B cell (primary cell): ENCODE results near the gene TMOD3. TPM values are rescaled to one million over a fixed set of nuclear protein-coding genes. Genes with fewer than 3 reads are reported as not detected.

Experiments used
- ATAC-seq: fragments of 200-7000 bp; cut with Tn5 transposase; one replicate; pipeline ENCODE4 v1.10.0; 2021; ENCODE audit warnings: low read depth, mild to moderate bottlenecking, moderate number of reproducible peaks, moderate library complexity
- CTCF ChIA-PET: fragments of 350-600 bp; sonication (Branson Sonifier 250); formaldehyde crosslinking; loops from one replicate; lab custom pipeline; 2021; ENCODE audit warnings: antibody characterized with exemption, inconsistent platforms; lab: Charles Lee
- POLR2A ChIA-PET: fragments of 350-600 bp; sonication (Branson Sonifier 250); formaldehyde crosslinking; loops from one replicate; lab custom pipeline; 2021; ENCODE audit warnings: antibody characterized with exemption; lab: Charles Lee
- DNase-seq: peaks from one replicate; pipeline ENCODE4 v3.0.0; 2013
- H2AFZ ChIP-seq: 2 replicates; pipeline ENCODE4 v1.6.1; 2012; ENCODE audit warnings: mild to moderate bottlenecking, low read depth, low read length; ENCODE audit not compliant: insufficient read depth, poor library complexity, severe bottlenecking
- H3K27ac ChIP-seq, 2 donors: 1 replicate in 1 of 2; 2 replicates in 1 of 2; pipeline ENCODE4 v1.5.1; 2012 to 2013; ENCODE audit warnings: low read length in 2 of 2, mild to moderate bottlenecking in 2 of 2, moderate library complexity in 1 of 2
- H3K27me3 ChIP-seq, 4 experiments: fragments of 200-600 bp in 1 of 4; sonication (generic) in 1 of 4; replicated peaks in 1 of 4; 1 replicate in 2 of 4; 2 replicates in 2 of 4; pipeline versions ENCODE4 v1.6.1 to v1.7.0; 2013 to 2016; ENCODE audit warnings: low read length in 3 of 4, mild to moderate bottlenecking in 2 of 4, mixed read lengths in 1 of 4, moderate library complexity in 1 of 4; ENCODE audit not compliant: insufficient read depth in 4 of 4, control insufficient read depth in 3 of 4; ENCODE audit errors: control extremely low read depth in 1 of 4
- H3K36me3 ChIP-seq, 2 experiments: replicated peaks in 1 of 2; 1 replicate in 1 of 2; 2 replicates in 1 of 2; pipeline versions ENCODE4 v1.6.1 to v1.7.1; 2013; ENCODE audit warnings: low read length in 1 of 2; ENCODE audit not compliant: insufficient read depth in 2 of 2, control insufficient read depth in 1 of 2; ENCODE audit errors: control extremely low read depth in 1 of 2, extremely low read depth in 1 of 2
- H3K4me1 ChIP-seq, 2 donors: fragments of 200-600 bp in 1 of 2; sonication (generic) in 1 of 2; 1 replicate in 1 of 2; 2 replicates in 1 of 2; pipeline versions ENCODE4 v1.5.1 to v1.6.1; 2013 to 2017; ENCODE audit warnings: low read length in 2 of 2; ENCODE audit not compliant: control insufficient read depth in 2 of 2, insufficient read depth in 2 of 2
- H3K4me2 ChIP-seq: replicated peaks from 2 replicates; pipeline ENCODE3; 2012; ENCODE audit warnings: mild to moderate bottlenecking, low read depth, low read length; ENCODE audit not compliant: poor library complexity, severe bottlenecking
- H3K4me3 ChIP-seq, 5 experiments: fragments of 200-600 bp in 1 of 5; sonication (generic) in 1 of 5; 1 replicate in 3 of 5; 2 replicates in 2 of 5; pipeline versions ENCODE4 v1.5.1 to v1.7.0; 2011 to 2016; ENCODE audit warnings: low read length in 4 of 5, mild to moderate bottlenecking in 4 of 5, low read depth in 2 of 5, control low read depth in 1 of 5, moderate library complexity in 1 of 5; ENCODE audit not compliant: insufficient read depth in 1 of 5; ENCODE audit errors: control extremely low read depth in 1 of 5, extremely low read depth in 1 of 5
- H3K79me2 ChIP-seq: fragments of 200-600 bp; sonication (generic); one replicate; pipeline ENCODE4 v1.6.0; 2016; ENCODE audit warnings: low read length; ENCODE audit not compliant: control insufficient read depth, insufficient read depth
- H3K9ac ChIP-seq: fragments of 200-600 bp; sonication (generic); 2 replicates; pipeline ENCODE4 v1.6.1; 2017; ENCODE audit warnings: mild to moderate bottlenecking, low read length, moderate library complexity
- H3K9me3 ChIP-seq, 3 donors: one replicate each; pipeline versions ENCODE4 v1.6.1 to v1.7.1; 2013; ENCODE audit warnings: low read length in 2 of 3; ENCODE audit not compliant: control insufficient read depth in 2 of 3, insufficient read depth in 1 of 3; ENCODE audit errors: control extremely low read depth in 1 of 3
- H4K20me1 ChIP-seq: 2 replicates; pipeline ENCODE4 v1.6.0; 2012; ENCODE audit warnings: mild to moderate bottlenecking, low read length; ENCODE audit not compliant: insufficient read depth, control insufficient read depth, poor library complexity, severe bottlenecking
- H3K27ac Mint-ChIP-seq: one replicate; pipeline ENCODE4 v1.8.0; 2021; ENCODE audit warnings: mixed read lengths
- H3K27me3 Mint-ChIP-seq: one replicate; pipeline ENCODE4 v1.8.0; 2021; ENCODE audit warnings: mixed read lengths
- H3K4me1 Mint-ChIP-seq: one replicate; pipeline ENCODE4 v1.8.0; 2021; ENCODE audit warnings: mixed read lengths
- H3K4me3 Mint-ChIP-seq: one replicate; pipeline ENCODE4 v1.8.0; 2021; ENCODE audit warnings: mixed read lengths
- H3K9me3 Mint-ChIP-seq: one replicate; pipeline ENCODE4 v1.8.0; 2022; ENCODE audit warnings: mixed read lengths; ENCODE audit not compliant: insufficient read depth
- CTCF ChIP-seq: fragments of 200-600 bp; IDR thresholded peaks from one replicate; pipeline ENCODE4 v1.8.0; 2022; ENCODE audit warnings: antibody characterized with exemption, mild to moderate bottlenecking
- EZH2 ChIP-seq: IDR thresholded peaks from 2 replicates; pipeline ENCODE4 v1.6.1; 2012; ENCODE audit warnings: borderline replicate concordance, low read depth, mild to moderate bottlenecking, moderate library complexity, low read length; ENCODE audit not compliant: insufficient read depth, poor library complexity, severe bottlenecking
- WGBS: methylation state at CpG from one replicate; pipeline ENCODE4 v1.1.5; 2013; ENCODE audit warnings: missing lambda C conversion rate; ENCODE audit not compliant: insufficient coverage; 5-methylcytosine and 5-hydroxymethylcytosine counted together
- intact Hi-C: fragments of 100-400 bp; cut with micrococcal nuclease; formaldehyde crosslinking; loops from one replicate; pipeline ENCODE4 v1.10.0; 2022
- polyA plus RNA-seq: library from polyadenylated mRNA; depleted of rRNA; stranded (reverse); fragments of >200 nt; gene quantifications from 2 replicates; pipeline ENCODE4 v1.2.3, GENCODE V29; 2012
- total RNA-seq, 2 donors: library from RNA; stranded (reverse); fragments of 120-200 nt in 1 of 2; gene quantifications; 1 replicate in 1 of 2; 2 replicates in 1 of 2; pipeline versions ENCODE4 v1.2.3 to v1.2.4, GENCODE V29; 2013 to 2022

The TMOD3 gene
- total and polyA plus RNA-seq, 2 donors (not counting 1 experiment from before 2014, with no cell fraction given), result 7.2 to 52.1 TPM

- Histone ChIP-seq H3K4me2 (no peak overlapping the region), H3K4me3 (no peak overlapping the region), H3K27ac (no peak overlapping the region), H3K36me3 (peaks cover 6 to 34% of the 10 kb centered on the region in 2 experiments), H3K4me1 (peaks cover 16 to 21% of the 10 kb centered on the region in 2 donors), H2AFZ (no peak overlapping the region), H3K27me3 (no peaks in the 10 kb centered on the region), H3K79me2 (no peaks in the 10 kb centered on the region), H3K9ac (no peak overlapping the region), H4K20me1 (no peaks in the 10 kb centered on the region), H3K9me3 (no peaks in the 10 kb centered on the region)
- Mint-ChIP-seq H3K4me1 (peaks cover 19% of the 10 kb centered on the region), H3K27ac (no peak overlapping the region), H3K9me3 (no peaks in the 10 kb centered on the region), H3K4me3 (no peak overlapping the region), H3K27me3 (no peaks in the 10 kb centered on the region)
- ATAC-seq (no peak), DNase-seq (no peak)
- TF ChIP-seq CTCF (no peak), EZH2 (no peak)
- intact Hi-C loops, result no loop called here
- POLR2A ChIA-PET, result no interaction called here
- CTCF ChIA-PET, result no interaction called here
Measured at GRCh38 chr15:51939216-51939615, 109.8 kb downstream of the TMOD3 start.

- no peak overlapping the region for H3K4me3 Mint-ChIP-seq
- H4K20me1 ChIP-seq, result no peaks in the 10 kb centered on the region
- H3K79me2 ChIP-seq, result no peaks in the 10 kb centered on the region
- H3K4me2 ChIP-seq, result no peak overlapping the region
- no peaks in the 10 kb centered on the region for H3K4me1 Mint-ChIP-seq
- no peaks in the 10 kb centered on the region for H3K4me1 ChIP-seq
- ATAC-seq, result no peak
- WGBS, result 100% methylated on average over 1 of the region's 2 CpGs
- CTCF ChIA-PET, result no interaction called here
- no peak overlapping the region for H3K27ac ChIP-seq
- no peaks in the 10 kb centered on the region for H3K27me3 ChIP-seq
- H3K4me3 ChIP-seq, result no peak overlapping the region
- no peak for TF ChIP-seq EZH2
- TF ChIP-seq CTCF, result no peak
- H3K9me3 ChIP-seq, result no peaks in the 10 kb centered on the region
- H3K9ac ChIP-seq, result no peak overlapping the region
- no peaks in the 10 kb centered on the region for H3K9me3 Mint-ChIP-seq
- no peaks in the 10 kb centered on the region for H3K27me3 Mint-ChIP-seq
- no peak for DNase-seq
- no peak overlapping the region for H2AFZ ChIP-seq
- intact Hi-C loops, result no loop called here
- POLR2A ChIA-PET, result no interaction called here
- H3K36me3 ChIP-seq, result peaks cover 2 to 69% of the 10 kb centered on the region in 2 experiments
- H3K27ac Mint-ChIP-seq, result no peak overlapping the region
Measured at GRCh38 chr15:51947124-51947523, 117.7 kb downstream of the TMOD3 start.
